ENCODE measurements around the gene AMD1. TPM values are rescaled to one million over a fixed set of nuclear protein-coding genes. Genes with fewer than 3 reads are reported as not detected.

AMD1 gene
- total and polyA plus RNA-seq, 10 of the 15 experiments (the other 5 are each of a cell fraction or from before 2014, with no cell fraction given), result 58.2 to 116 (median 79.3) TPM

- WGBS (ENCODE audit: insufficient coverage, insufficient replicate concordance, low lambda C conversion rate, missing lambda C conversion rate), result 95% methylated on average over 2 of the region's 2 CpGs
- in situ Hi-C loops (cut with MboI), result no loop called here
- Histone ChIP-seq H3K4me3 (no peak overlapping the region), H3K27me3 (replicated peaks in 1 of 2; ENCODE audit: control insufficient read depth in 2 of 2, insufficient read depth in 2 of 2, low read length in 1 of 2) (no peaks in the 10 kb centered on the region), H3K36me3 (ENCODE audit: control insufficient read depth in 2 of 2, insufficient read depth in 2 of 2, low read length in 1 of 2) (no peaks in the 10 kb centered on the region), H2AFZ (ENCODE audit: control insufficient read depth, low read depth, low read length) (no peak overlapping the region), H3K4me1 (ENCODE audit: control insufficient read depth, insufficient read depth, low read length) (no peaks in the 10 kb centered on the region), H3K27ac (ENCODE audit: control insufficient read depth, insufficient read depth) (no peak overlapping the region), H3K79me2 (ENCODE audit: control insufficient read depth, insufficient read depth, low read length) (no peaks in the 10 kb centered on the region), H3K9me3 (replicated peaks; ENCODE audit: control insufficient read depth, insufficient read depth, low read length) (no peaks in the 10 kb centered on the region), H3K9ac (ENCODE audit: control insufficient read depth, insufficient read depth, low read length) (no peak overlapping the region), H3K4me2 (ENCODE audit: control insufficient read depth, insufficient read depth) (no peak overlapping the region), H4K20me1 (ENCODE audit: control insufficient read depth, insufficient read depth) (no peaks in the 10 kb centered on the region)
- BruUV-seq (replicated peaks), result no TSS peak
- ATAC-seq (no peak), DNase-seq (ENCODE audit: low read depth, low spot score) (no peak), FAIRE-seq (no peak)
- TF ChIP-seq BMI1 (IDR thresholded peaks at IDR 0.05; ENCODE audit: borderline replicate concordance) (no peak), MTA2 (IDR thresholded peaks at IDR 0.05; ENCODE audit: low read depth) (no peak), JUND (IDR thresholded peaks at IDR 0.05; ENCODE audit: low read depth, low read length) (no peak), ZSCAN29 (IDR thresholded peaks at IDR 0.05) (no peak), SPI1 (IDR thresholded peaks at IDR 0.05; ENCODE audit: borderline replicate concordance, insufficient read depth, low read depth, low read length) (no peak), POU2F2 (IDR thresholded peaks at IDR 0.05; ENCODE audit: borderline replicate concordance, low read depth, low read length) (no peak), WRNIP1 (IDR thresholded peaks at IDR 0.05; ENCODE audit: borderline replicate concordance, low read depth, low read length) (no peak), SIX5 (IDR thresholded peaks at IDR 0.05; ENCODE audit: low read depth, low read length, severe bottlenecking) (no peak), CHD2 (IDR thresholded peaks at IDR 0.05; ENCODE audit: borderline replicate concordance, low read depth, low read length) (no peak), SP1 (IDR thresholded peaks at IDR 0.05; ENCODE audit: low read depth, low read length) (no peak), SMARCA5 (IDR thresholded peaks at IDR 0.05) (no peak), ZNF384 (IDR thresholded peaks at IDR 0.05; ENCODE audit: borderline replicate concordance, low read depth, low read length) (no peak), KLF5 (IDR thresholded peaks at IDR 0.05; ENCODE audit: partially characterized antibody) (no peak), ZBED1 (IDR thresholded peaks at IDR 0.05; ENCODE audit: borderline replicate concordance) (no peak), RFX5 (IDR thresholded peaks at IDR 0.05; ENCODE audit: low read depth, low read length) (no peak), SMAD1 (IDR thresholded peaks at IDR 0.05; ENCODE audit: low read depth, partially characterized antibody) (no peak), ZBTB11 (CRISPR knock-in tag; IDR thresholded peaks at IDR 0.05) (no peak)
- TF ChIP-seq, protein P1, sequence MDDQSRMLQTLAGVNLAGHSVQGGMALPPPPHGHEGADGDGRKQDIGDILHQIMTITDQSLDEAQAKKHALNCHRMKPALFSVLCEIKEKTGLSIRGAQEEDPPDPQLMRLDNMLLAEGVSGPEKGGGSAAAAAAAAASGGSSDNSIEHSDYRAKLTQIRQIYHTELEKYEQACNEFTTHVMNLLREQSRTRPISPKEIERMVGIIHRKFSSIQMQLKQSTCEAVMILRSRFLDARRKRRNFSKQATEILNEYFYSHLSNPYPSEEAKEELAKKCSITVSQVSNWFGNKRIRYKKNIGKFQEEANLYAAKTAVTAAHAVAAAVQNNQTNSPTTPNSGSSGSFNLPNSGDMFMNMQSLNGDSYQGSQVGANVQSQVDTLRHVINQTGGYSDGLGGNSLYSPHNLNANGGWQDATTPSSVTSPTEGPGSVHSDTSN (IDR thresholded peaks at IDR 0.05; ENCODE audit: insufficient replicate concordance, low read depth, low read length), result no peak
- TF ChIP-seq, protein P2, sequence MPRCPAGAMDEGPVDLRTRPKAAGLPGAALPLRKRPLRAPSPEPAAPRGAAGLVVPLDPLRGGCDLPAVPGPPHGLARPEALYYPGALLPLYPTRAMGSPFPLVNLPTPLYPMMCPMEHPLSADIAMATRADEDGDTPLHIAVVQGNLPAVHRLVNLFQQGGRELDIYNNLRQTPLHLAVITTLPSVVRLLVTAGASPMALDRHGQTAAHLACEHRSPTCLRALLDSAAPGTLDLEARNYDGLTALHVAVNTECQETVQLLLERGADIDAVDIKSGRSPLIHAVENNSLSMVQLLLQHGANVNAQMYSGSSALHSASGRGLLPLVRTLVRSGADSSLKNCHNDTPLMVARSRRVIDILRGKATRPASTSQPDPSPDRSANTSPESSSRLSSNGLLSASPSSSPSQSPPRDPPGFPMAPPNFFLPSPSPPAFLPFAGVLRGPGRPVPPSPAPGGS (IDR thresholded peaks at IDR 0.05; ENCODE audit: borderline replicate concordance, insufficient read depth, low read depth, low read length, poor library complexity, severe bottlenecking), result no peak
- ChIA-PET CTCF (no interaction called here), POLR2A (no interaction called here), RAD21 (ENCODE audit: unreplicated experiment) (no interaction called here), SMC1A (ENCODE audit: uncharacterized antibody, unreplicated experiment) (no interaction called here)
- intact Hi-C loops (cut with micrococcal nuclease; ENCODE audit: unreplicated experiment), result no loop called here
These were observed 21.8 kb upstream of the AMD1 start for GRCh38 chr6:110852773-110853172.

Data from GM12878 (cell line).